Activated CD4-positive, alpha-beta memory T cell treated with anti-CD3 and anti-CD28 coated beads for 36 hours (primary cell): ENCODE measurements around the gene DDN. TPM values are rescaled to one million over a fixed set of nuclear protein-coding genes. Genes with fewer than 3 reads are reported as not detected.

Experiments used
- CTCF ChIA-PET: fragments of 350-600 bp; sonication (Branson Sonifier 250); formaldehyde crosslinking; loops from one replicate; lab custom pipeline; 2021; ENCODE audit warnings: antibody characterized with exemption, inconsistent platforms; lab: Charles Lee
- POLR2A ChIA-PET: fragments of 350-600 bp; sonication (Branson Sonifier 250); formaldehyde crosslinking; loops from one replicate; lab custom pipeline; 2021; ENCODE audit warnings: antibody characterized with exemption; lab: Charles Lee
- DNase-seq: peaks from one replicate; pipeline ENCODE4 v3.0.0-alpha.2; 2020
- H3K27ac Mint-ChIP-seq: one replicate; pipeline ENCODE4 v1.8.0; 2021; ENCODE audit warnings: mixed read lengths
- H3K27me3 Mint-ChIP-seq: one replicate; pipeline ENCODE4 v1.8.0; 2021; ENCODE audit warnings: mixed read lengths
- H3K36me3 Mint-ChIP-seq: one replicate; pipeline ENCODE4 v1.8.0; 2021; ENCODE audit warnings: mixed read lengths
- H3K4me1 Mint-ChIP-seq: one replicate; pipeline ENCODE4 v1.8.0; 2021; ENCODE audit warnings: low read depth, mixed read lengths
- H3K4me3 Mint-ChIP-seq: one replicate; pipeline ENCODE4 v1.8.0; 2021; ENCODE audit warnings: mild to moderate bottlenecking, mixed read lengths
- H3K9me3 Mint-ChIP-seq: one replicate; pipeline ENCODE4 v1.8.0; 2021; ENCODE audit warnings: mixed read lengths
- intact Hi-C: fragments of 100-400 bp; cut with micrococcal nuclease; formaldehyde crosslinking; loops from one replicate; pipeline ENCODE4 v1.15.1; 2023
- total RNA-seq, 2 experiments: library from RNA; stranded (reverse); gene quantifications; one replicate each; pipeline ENCODE4 v1.2.3, GENCODE V29; 2021

DDN gene
- total RNA-seq, 2 experiments from 2014 or later, result 0.22 to 0.26 TPM

DNA sequence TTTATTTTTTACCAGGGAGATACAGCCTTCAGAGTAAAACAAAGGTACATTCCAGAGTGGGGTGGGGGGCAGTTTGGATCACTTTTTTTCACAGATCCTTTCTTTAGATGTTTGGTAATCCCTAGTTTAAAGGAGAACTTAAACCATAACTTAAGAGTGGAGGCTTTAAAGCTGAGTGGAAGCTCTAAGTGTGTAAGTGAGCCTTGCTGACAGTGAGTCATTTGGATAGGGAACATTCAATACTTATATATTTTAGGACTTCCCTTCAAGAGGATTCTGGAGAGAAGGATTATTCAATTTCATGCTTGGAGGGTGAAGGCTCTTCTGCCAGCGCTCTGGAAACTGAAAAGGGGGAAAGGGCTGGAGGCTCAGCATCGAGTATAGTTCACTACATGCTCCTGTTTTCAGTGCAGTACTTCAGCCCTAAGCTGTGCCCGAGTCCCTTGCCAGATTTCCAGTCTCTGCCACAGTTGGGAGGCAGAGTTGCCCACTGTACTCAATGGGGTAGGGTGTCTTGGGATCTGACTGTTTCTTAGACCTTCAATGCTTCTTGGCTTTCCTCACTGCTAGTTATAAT, 11.0 kb upstream of the DDN start:
- no peak overlapping the region for H3K4me3 Mint-ChIP-seq
- peaks cover 5% of the 10 kb centered on the region for H3K4me1 Mint-ChIP-seq
- peaks cover 42% of the 10 kb centered on the region for H3K36me3 Mint-ChIP-seq
- no peak for DNase-seq
- no peak overlapping the region for H3K27ac Mint-ChIP-seq
- intact Hi-C loops, result no loop called here
- H3K27me3 Mint-ChIP-seq, result no peaks in the 10 kb centered on the region
- H3K9me3 Mint-ChIP-seq, result no peaks in the 10 kb centered on the region
- POLR2A ChIA-PET, result no interaction called here
- CTCF ChIA-PET, result interaction anchor here (0.6 to 8.1 kb wide), 5 partner anchors 9 to 957 kb away, joined by 3 to 34 read pairs (median 3); no protein-coding TSS in a partner anchor

DNA sequence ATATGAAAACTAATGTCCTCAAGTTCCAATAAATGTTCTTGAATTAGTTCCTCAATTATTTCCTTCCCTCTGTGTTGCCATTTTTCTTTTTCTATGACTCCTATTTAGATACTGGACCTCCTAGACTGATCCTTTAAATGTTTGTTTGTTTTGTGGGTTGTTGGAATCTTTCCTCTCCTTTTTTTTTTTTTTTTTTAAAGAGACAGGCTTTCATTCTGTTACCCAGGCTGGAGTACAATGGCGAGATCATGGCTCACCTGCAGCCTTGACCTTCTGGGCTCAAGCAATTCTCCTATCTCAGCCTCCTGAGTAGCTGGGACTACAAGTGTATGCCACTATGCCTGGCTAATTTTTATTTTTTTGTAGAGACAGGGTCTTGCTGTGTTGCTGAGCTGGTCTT, 9.8 kb upstream of the DDN start:
- ChIA-PET CTCF (interaction anchor here (1.5 to 8.1 kb wide), 2 partner anchors 12 to 21 kb away, joined by 5 to 34 read pairs; no protein-coding TSS in a partner anchor), POLR2A (no interaction called here)
- no peak overlapping the region for H3K27ac Mint-ChIP-seq

DNA sequence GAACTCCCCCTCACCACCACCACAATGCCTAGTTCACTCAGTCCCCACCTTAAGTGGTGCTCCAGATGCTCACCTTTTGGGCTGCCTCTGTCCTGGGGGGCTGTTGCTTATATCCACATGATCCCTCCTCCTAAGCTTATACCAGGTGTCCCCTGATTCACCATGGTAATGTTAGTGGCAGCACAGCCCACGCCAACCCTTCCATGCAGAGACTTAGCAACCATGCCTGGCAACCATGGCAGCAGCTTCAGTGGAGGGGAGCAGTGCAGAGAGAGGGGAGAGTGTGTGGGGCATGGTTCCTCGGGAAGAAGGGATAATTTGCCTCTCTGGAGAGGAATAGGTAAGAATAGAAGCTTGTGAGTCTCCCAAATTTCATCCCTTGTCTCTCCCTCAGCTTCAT, 1.2 kb upstream of the DDN start:
- CTCF ChIA-PET, result interaction anchor here (0.9 to 14.7 kb wide), 10 partner anchors 13 to 185 kb away, joined by 3 to 168 read pairs (median 4); partner anchors contain the start of genes DHH and WNT1
- Mint-ChIP-seq H3K27me3 (peaks cover 28% of the 10 kb centered on the region), H3K36me3 (peaks cover 39% of the 10 kb centered on the region), H3K9me3 (no peaks in the 10 kb centered on the region), H3K4me1 (peaks cover 29% of the 10 kb centered on the region), H3K27ac (no peak overlapping the region), H3K4me3 (no peak overlapping the region)
- no peak for DNase-seq
- POLR2A ChIA-PET, result interaction anchor here (1.2 to 1.3 kb wide), 2 partner anchors 16 to 75 kb away, joined by 3 to 4 read pairs; partner anchors contain the start of gene FKBP11
- intact Hi-C loops, result no loop called here

More for the DNA sequence above, 9.8 kb upstream of the DDN start:
- Mint-ChIP-seq H3K4me1 (no peaks in the 10 kb centered on the region), H3K9me3 (no peaks in the 10 kb centered on the region), H3K36me3 (peaks cover 52% of the 10 kb centered on the region), H3K4me3 (no peak overlapping the region), H3K27me3 (no peaks in the 10 kb centered on the region)
- intact Hi-C loops, result no loop called here
- no peak for DNase-seq

DNA sequence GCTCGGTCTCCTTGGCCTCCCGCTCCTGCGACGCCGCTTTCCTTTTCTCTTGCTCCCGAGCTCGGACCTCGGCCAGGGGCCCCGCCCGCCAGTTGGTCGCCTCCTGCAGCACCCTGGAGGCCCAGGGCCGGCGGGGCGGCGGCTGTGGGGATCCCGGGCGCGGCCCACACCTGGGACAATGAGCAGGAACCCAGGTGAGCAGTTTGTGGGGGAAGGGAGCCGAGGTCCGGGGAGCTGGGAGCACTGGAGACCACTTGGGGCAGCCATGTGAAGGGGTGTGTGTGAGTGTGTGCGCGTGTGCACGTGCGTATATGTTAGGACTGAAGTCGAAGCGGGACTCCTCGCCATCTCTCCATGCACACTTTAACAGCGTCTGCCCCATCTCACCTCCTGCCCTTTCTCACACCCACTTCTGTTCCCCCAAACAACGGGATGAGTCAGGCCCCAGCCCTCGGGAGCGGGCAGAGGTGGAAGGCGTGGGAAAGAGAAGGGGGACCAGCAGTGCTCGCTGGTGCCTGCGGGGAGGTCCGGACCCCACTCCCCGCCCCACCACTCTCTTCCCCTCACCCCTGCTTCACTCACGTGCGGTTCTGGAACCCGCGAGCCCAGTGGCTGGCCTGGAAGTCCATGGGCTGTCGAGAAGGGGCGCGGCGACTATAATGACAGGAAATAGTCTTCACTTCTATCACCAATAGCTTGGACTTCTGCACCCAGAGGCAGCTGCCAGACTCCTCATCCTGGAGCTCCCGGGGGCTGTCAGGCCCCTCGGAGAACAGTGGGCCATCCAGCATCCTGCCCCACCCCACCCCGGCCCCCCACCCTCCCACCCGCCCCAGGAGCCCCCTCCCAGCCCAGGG, 450 bp downstream of the DDN start:
- intact Hi-C loops, result loop anchor here (1.0 to 5.0 kb wide), 3 partner anchors 20 to 237 kb away; partner anchors contain the start of gene PRKAG1
- H3K36me3 Mint-ChIP-seq, result peaks cover 25% of the 10 kb centered on the region
- CTCF ChIA-PET, result interaction anchor here (1.2 to 14.7 kb wide), 9 partner anchors 11 to 146 kb away, joined by 3 to 168 read pairs (median 18); partner anchors contain the start of genes PRKAG1 and WNT1

DNA sequence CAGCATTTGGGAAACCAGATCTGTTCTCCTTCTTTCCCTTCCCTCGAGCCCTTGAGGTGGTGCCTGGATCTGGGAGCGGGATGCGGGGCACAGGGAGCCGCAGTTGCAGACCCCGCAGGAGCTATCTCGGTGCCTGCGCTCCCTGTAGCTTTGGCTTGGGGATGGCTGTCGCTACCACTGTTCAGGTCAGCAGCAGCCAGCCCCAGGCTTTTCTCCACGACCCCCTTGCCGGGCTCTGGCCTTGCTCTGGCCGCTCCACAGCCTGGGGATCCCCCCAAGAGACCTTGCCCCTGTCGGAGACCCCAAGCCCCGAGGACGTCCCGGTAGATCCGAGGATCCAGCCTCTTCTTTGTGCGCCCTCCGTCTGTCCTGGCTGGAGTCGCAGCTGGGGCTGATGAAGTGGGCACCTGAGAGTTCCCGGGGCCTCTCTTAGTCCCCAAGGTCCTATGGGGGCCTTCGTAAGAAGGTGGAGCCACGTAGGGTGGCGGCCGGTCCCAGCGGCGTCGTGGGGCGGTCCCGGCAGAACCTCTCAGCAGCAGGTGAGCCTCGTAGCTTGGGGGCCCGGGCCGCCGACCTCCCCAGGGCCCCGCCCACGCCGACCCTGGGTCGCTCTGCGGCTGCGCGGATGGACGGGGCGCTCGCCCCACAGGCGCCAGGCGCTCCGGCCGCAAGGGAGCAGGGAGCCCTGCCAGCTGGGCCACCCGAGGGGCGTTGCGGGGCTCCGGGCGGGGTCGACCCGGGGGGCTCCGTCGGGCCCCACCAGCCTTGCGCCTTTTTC, 1.3 kb downstream of the DDN start:
- H3K9me3 Mint-ChIP-seq, result no peaks in the 10 kb centered on the region

More for the DNA sequence above, 450 bp downstream of the DDN start:
- peak overlapping the region; percentile 54 for H3K4me3 Mint-ChIP-seq
- H3K4me1 Mint-ChIP-seq, result peaks cover 34% of the 10 kb centered on the region
- H3K27me3 Mint-ChIP-seq, result peaks cover 38% of the 10 kb centered on the region
- no peaks in the 10 kb centered on the region for H3K9me3 Mint-ChIP-seq
- POLR2A ChIA-PET, result interaction anchor here (0.9 to 1.4 kb wide), 4 partner anchors 10 to 281 kb away, joined by 3 to 4 read pairs (median 4); partner anchors contain the start of gene FKBP11
- no peak overlapping the region for H3K27ac Mint-ChIP-seq
- DNase-seq, result peak; percentile 35

DNA sequence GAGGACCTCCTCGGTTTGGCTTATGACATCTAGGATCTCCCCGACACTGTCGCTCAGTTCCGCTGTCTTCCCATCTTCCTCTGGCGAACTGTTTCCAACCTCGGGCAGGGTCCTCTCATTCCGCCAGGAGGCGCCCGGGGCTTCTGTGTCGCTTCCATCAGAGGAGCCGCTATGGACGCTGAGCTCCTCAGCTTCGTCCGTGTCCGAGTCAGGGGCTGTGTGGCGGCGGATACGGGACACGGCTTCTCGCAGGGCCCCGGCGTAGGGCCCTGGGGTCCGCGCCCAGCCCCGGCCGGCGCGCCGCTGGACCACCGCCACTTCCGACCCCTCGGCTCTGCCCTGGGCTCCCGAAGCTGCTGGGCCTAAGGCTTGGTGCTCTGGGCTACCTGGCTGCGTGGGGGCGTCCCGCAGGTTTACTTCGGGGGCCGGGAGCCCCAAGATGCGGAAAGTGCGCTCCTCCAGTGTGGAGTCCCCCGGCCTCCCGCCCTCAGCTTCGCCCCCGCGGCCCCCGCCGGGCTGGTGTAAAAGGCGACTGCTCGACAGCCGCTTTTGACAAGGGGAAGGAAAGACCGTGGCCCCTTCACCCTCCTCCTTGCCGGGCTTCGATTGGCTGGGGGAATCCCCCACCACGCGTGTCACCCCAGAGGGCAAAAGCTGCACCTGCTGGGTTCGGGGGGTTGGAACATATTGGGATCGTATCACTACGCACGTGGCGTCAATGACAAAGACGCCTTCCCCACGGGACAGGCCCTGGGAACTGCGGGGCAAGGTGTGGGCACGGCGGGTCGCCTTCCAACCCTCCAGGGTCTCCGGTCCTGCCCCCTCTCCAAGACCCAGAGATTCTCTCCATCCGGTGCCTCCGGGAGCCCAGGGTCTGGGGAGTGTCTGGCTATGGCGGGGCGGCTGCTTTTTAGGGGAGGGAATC, 2.1 kb downstream of the DDN start:
- Mint-ChIP-seq H3K36me3 (peaks cover 10% of the 10 kb centered on the region), H3K27me3 (peaks cover 42% of the 10 kb centered on the region), H3K4me3 (peak overlapping the region; percentile 51), H3K9me3 (no peaks in the 10 kb centered on the region), H3K27ac (no peak overlapping the region), H3K4me1 (peaks cover 34% of the 10 kb centered on the region)
- POLR2A ChIA-PET, result interaction anchor here (0.5 to 1.2 kb wide), 5 partner anchors 19 to 613 kb away, joined by 3 to 5 read pairs (median 3); partner anchors contain the start of genes PRKAG1, TUBA1B and WNT1
- CTCF ChIA-PET, result interaction anchor here (0.7 to 14.7 kb wide), 32 partner anchors 9 to 292 kb away, joined by 3 to 168 read pairs (median 5); partner anchors contain the start of genes ARF3, DDX23, PRKAG1 and TUBA1B
- intact Hi-C loops, result loop anchor here (1.0 to 5.0 kb wide), 3 partner anchors 17 to 95 kb away; a partner anchor contains a TSS
- DNase-seq, result peak; percentile 80

More for the DNA sequence above, 1.3 kb downstream of the DDN start:
- DNase-seq, result peak; percentile 32
- intact Hi-C loops, result loop anchor here (2.0 to 5.0 kb wide), 2 partner anchors 91 to 96 kb away; a partner anchor contains a TSS
- ChIA-PET CTCF (interaction anchor here (1.0 to 14.7 kb wide), 21 partner anchors 8 to 145 kb away, joined by 3 to 168 read pairs (median 8); partner anchors contain the start of genes DDX23, PRKAG1, TUBA1B and WNT1), POLR2A (interaction anchor here (0.9 to 1.4 kb wide), 6 partner anchors 10 to 280 kb away, joined by 3 to 5 read pairs (median 4); partner anchors contain the start of genes PRKAG1, TUBA1B and WNT1)
- H3K27ac Mint-ChIP-seq, result no peak overlapping the region
- H3K27me3 Mint-ChIP-seq, result peaks cover 42% of the 10 kb centered on the region
- H3K4me3 Mint-ChIP-seq, result peak overlapping the region; percentile 51
- H3K36me3 Mint-ChIP-seq, result peaks cover 17% of the 10 kb centered on the region
- peaks cover 34% of the 10 kb centered on the region for H3K4me1 Mint-ChIP-seq

DNA sequence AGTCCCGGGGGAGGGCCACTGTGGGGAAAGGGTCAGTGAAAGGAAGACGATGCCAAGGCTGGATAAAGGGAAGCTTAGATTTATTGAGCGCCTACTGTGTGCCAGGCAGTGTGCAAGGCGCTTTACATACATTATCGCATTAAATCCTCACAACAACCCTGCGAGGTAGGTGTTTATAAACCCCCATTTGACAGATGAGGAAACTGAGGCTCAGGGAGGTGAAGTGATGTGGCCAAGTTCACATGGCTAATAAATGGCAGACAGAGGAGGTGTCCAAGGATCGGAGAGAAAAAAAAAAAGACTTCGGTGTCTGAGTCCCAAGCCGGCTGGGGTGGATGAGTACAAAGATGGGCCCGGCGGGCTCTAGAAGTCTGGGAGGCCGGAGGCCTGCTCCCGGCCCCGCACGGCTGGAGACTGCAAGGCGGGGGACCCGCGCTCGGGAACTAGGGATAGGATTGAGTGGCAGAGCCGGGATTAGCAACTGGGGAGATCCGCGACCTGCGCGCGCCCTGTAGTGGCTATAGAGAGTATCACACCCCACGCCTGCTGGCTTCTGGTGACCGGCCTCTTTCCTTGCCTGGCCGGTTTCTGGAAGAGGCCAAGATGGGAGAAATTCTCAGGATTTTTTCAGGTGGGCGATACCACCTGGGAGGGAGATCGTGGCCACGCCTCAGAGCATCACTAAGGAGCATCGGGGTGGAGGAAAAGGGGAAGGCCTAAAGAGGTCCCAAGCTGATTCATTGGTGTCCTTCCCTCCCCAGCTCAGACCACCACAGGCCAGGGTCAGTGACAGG, 3.9 kb downstream of the DDN start:
- Mint-ChIP-seq H3K27me3 (peaks cover 37% of the 10 kb centered on the region), H3K4me3 (no peak overlapping the region), H3K36me3 (no peaks in the 10 kb centered on the region), H3K9me3 (no peaks in the 10 kb centered on the region), H3K4me1 (peaks cover 33% of the 10 kb centered on the region), H3K27ac (no peak overlapping the region)
- ChIA-PET CTCF (interaction anchor here (0.6 to 14.7 kb wide), 12 partner anchors 8 to 181 kb away, joined by 3 to 168 read pairs (median 14); partner anchors contain the start of genes DHH, PRKAG1 and WNT1), POLR2A (no interaction called here)
- intact Hi-C loops, result loop anchor here (2.0 to 5.0 kb wide), 2 partner anchors 70 to 93 kb away; partner anchors contain the start of gene FKBP11
- peak; percentile 72 for DNase-seq

DNA sequence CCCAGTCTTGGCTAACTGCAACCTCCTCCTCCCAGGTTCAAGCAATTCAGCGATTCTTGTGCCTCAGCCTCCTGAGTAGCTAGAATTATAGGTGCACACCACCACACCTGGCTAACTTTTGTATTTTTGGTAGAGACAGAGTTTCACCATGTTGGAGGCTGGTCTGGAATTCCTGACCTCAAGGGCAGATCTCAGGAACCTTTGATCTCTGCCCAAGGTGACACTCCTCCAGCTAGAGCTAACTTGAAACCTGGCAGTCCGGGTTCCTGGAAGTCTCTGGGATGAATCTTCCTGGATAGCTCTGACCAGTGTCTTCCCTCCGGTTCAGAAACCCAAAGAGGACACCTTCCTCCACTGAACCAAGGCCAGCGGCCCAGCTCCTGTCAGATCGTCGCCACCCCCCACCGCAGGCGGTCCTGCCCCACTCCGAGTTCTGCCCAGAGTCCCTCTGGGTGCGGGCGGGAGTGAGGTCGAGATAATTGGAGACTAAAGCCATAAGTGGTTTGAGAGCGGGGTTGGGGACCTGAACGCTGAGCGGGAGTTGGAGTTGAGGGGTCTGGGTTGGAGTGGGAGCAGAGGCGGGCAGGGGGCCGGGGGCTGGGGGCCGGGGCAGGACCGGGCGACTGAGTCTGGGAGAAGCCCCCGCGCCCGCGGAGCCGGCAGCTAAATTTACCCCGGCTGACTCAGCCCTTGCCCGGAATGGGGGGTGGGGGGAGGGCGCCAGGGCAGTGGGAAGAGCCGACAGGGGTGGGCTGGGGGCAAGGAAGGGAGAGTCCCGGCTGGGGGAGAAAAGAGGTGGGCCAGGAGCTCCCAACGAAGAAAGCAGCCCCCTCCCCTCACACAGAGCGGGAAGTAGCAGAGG, 4.7 kb downstream of the DDN start:
- Mint-ChIP-seq H3K27me3 (peaks cover 36% of the 10 kb centered on the region), H3K4me1 (peaks cover 24% of the 10 kb centered on the region), H3K27ac (no peak overlapping the region), H3K9me3 (no peaks in the 10 kb centered on the region), H3K36me3 (no peaks in the 10 kb centered on the region), H3K4me3 (no peak overlapping the region)
- DNase-seq, result no peak
- ChIA-PET POLR2A (no interaction called here), CTCF (interaction anchor here (0.8 to 14.7 kb wide), 9 partner anchors 14 to 180 kb away, joined by 3 to 168 read pairs (median 6); partner anchors contain the start of genes PRKAG1 and WNT1)
- intact Hi-C loops, result loop anchor here (2.0 to 5.0 kb wide), 2 partner anchors 70 to 92 kb away; partner anchors contain the start of gene FKBP11

DNA sequence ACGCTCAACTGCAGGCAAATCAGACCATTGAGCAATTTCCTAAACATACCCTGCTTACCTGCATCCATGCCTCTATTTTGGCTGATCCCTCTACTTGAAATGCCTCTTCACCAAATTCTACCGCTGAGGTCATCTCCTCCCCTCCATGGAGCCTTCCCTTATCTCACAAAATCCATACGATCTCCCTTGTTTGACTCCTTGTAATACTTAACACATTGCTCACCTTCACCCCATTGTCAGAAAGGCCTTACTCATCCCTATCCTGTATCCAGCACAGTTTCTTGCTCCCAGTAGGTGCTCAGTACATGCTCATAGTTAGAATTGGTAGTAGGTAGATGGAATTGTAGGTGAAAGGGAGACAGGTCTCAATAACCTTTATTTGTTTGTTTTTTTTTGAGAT, 5.4 kb downstream of the DDN start:
- Mint-ChIP-seq H3K27me3 (peaks cover 40% of the 10 kb centered on the region), H3K27ac (no peak overlapping the region), H3K4me3 (no peak overlapping the region), H3K4me1 (peaks cover 20% of the 10 kb centered on the region), H3K36me3 (no peaks in the 10 kb centered on the region), H3K9me3 (no peaks in the 10 kb centered on the region)
- CTCF ChIA-PET, result interaction anchor here (0.9 to 14.7 kb wide), 6 partner anchors 14 to 140 kb away, joined by 3 to 168 read pairs (median 9); partner anchors contain the start of gene WNT1
- intact Hi-C loops, result loop anchor here (2.0 kb wide), 1 partner anchor 69 kb away; the partner anchor contains the start of gene FKBP11
- POLR2A ChIA-PET, result no interaction called here
- no peak for DNase-seq
